Omental fat pad (tissue), 4 donors: ENCODE data around the gene PTGES. TPM values are rescaled to one million over a fixed set of nuclear protein-coding genes. Genes with fewer than 3 reads are reported as not detected.

Experiments
- ATAC-seq: fragments of 150-250 bp; one replicate; pipeline ENCODE4 v1.9.1; 2016; ENCODE audit warnings: mild to moderate bottlenecking, moderate library complexity; ENCODE audit not compliant: low FRiP score
- DNase-seq: peaks from one replicate; pipeline ENCODE4 v3.0.0-alpha.2; 2019; ENCODE audit warnings: low spot score
- CTCF ChIP-seq, 3 donors: fragments of 450-650 bp; IDR thresholded peaks; one replicate each; pipeline ENCODE4 v1.5.1; 2016 to 2017; ENCODE audit warnings: antibody characterized with exemption in 3 of 3, mild to moderate bottlenecking in 3 of 3, moderate library complexity in 2 of 3
- total RNA-seq, 4 donors: library from RNA; depleted of rRNA; stranded (reverse); fragments of >200 nt; gene quantifications; one replicate each; pipeline ENCODE4 v1.1.0, GENCODE V29; 2016

The PTGES gene
- total RNA-seq, 4 donors from 2014 or later = 4.2 to 12.4 (median 8.9) TPM

GRCh38 chr9:129740174-129740573 lies 12.7 kb downstream of the PTGES start:
- no peak for TF ChIP-seq CTCF (IDR thresholded peaks at IDR 0.05)
- no peak for ATAC-seq

GRCh38 chr9:129739432-129739831 lies 13.4 kb downstream of the PTGES start:
- no peak for TF ChIP-seq CTCF (IDR thresholded peaks at IDR 0.05)
- DNase-seq (no peak), ATAC-seq (no peak)

More at GRCh38 chr9:129740174-129740573, 12.7 kb downstream of the PTGES start:
- no peak for DNase-seq

GRCh38 chr9:129737479-129738274 lies 15.2 kb downstream of the PTGES start:
- TF ChIP-seq CTCF (IDR thresholded peaks at IDR 0.05) = peak in 2 of 3 donors; percentile 79 to 87
- peak; percentile 88 for DNase-seq
- peak; percentile 92 for ATAC-seq

- DNase-seq = no peak
- no peak for TF ChIP-seq CTCF (IDR thresholded peaks at IDR 0.05)
- no peak for ATAC-seq
Measured at GRCh38 chr9:129736334-129736733, 16.5 kb downstream of the PTGES start.

- ATAC-seq (no peak), DNase-seq (no peak)
- no peak for TF ChIP-seq CTCF (IDR thresholded peaks at IDR 0.05)
Measured at GRCh38 chr9:129735546-129735945, 17.3 kb downstream of the PTGES start.

GRCh38 chr9:129733632-129733953 lies 19.2 kb downstream of the PTGES start:
- ATAC-seq = no peak

More at GRCh38 chr9:129733632-129733953, 19.2 kb downstream of the PTGES start:
- DNase-seq = no peak
- no peak for TF ChIP-seq CTCF (IDR thresholded peaks at IDR 0.05)
